ENCODE data around the gene CHST4. TPM values are rescaled to one million over a fixed set of nuclear protein-coding genes. Genes with fewer than 3 reads are reported as not detected.

CHST4 gene
- total RNA-seq (2014; rRNA removed; shearing (Covaris generic); ENCODE audit: low replicate concordance) = 0.22 TPM in 2 replicates

DNA sequence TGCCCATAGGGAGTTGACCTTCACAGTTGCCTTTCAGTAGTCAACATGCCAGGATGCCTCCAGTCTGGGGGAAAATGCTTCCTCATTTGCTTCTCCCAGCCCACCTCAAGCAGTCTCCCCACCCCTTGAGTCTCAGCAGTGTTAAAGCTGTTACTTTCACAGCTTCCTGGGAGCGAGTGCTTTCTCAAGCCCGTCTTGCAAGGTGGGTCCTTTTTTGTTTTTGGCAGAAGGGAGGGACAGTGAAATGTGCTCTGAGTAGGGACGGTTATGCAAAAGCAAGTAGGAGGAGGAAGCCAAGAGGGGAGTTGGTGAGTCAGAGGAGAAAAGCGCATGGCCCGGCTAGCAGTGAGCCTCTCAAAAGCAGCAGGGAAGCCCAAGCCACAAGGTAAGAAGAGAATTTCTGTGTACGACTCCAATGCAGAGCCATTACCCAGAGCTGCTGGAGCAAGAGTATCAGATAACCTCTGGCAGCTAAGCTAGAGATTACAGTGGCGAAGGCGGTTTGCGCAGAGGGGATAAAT lies at the start of gene CHST4:
Gene CHST4 (plus strand): TSS at position 316 of the 521 bp plus-strand sequence. CDS start 10,252 bp downstream, outside the sequence.
- no peak within 1 kb of the TSS for H3K27ac ChIP-seq (ENCODE audit: low read length)

DNA sequence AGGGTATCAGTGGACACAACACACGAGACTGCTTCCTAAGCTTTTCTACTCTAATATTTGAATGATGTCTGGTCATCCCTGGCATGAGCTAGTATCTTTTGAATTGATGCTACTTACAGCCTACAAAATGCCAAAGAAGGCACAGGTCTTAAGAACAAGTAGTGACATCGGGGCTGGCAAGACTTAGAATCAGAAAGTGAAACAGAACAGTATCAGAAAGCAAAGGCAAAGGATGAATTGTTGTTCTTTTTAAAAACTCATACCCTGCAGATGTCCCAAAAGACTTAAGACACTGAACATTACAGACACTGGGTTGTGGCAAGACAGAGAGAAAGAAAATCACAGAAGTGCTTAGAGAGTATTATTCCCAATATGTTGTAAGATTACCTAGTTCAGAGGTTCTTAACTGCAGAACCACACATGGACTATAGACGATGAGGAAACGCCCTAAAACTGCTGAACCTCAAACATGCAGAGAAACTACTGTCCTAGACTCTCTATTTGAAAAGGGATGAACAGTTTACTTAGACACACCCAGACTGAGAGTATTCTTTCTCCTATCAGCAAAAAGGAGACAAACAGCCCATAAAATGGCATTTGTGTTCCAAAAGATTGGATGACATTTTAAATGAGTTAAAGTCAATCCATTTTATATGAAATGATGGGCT lies 49.6 kb upstream of the CHST4 start:
- H3K9me3 ChIP-seq (ENCODE audit: low read length) = no peaks in the 10 kb centered on the region
- no peaks in the 10 kb centered on the region for H3K27me3 ChIP-seq (ENCODE audit: low read length)
- no peak overlapping the region for H3K9ac ChIP-seq (ENCODE audit: low read length)
- H3K27ac ChIP-seq (ENCODE audit: low read length) = no peak overlapping the region
- H3K4me1 ChIP-seq (ENCODE audit: low read length) = peaks cover 9% of the 10 kb centered on the region
- no peaks in the 10 kb centered on the region for H3K9me2 ChIP-seq (replicated peaks; ENCODE audit: insufficient read depth, low read length)
- H3K4me3 ChIP-seq (ENCODE audit: low read length) = no peak overlapping the region
- no peak for DNase-seq
- no peaks in the 10 kb centered on the region for H3K36me3 ChIP-seq (ENCODE audit: insufficient read depth, low read length)
- H3K79me2 ChIP-seq (ENCODE audit: low read length) = no peaks in the 10 kb centered on the region
- H3K4me2 ChIP-seq (ENCODE audit: low read depth, low read length, poor library complexity, severe bottlenecking) = no peak overlapping the region
- H4K20me1 ChIP-seq (ENCODE audit: insufficient read depth, low read depth, low read length) = no peaks in the 10 kb centered on the region
- H2AFZ ChIP-seq (ENCODE audit: low read length) = no peak overlapping the region

More for the DNA sequence above, at the start of gene CHST4:
- Histone ChIP-seq H3K9me2 (replicated peaks; ENCODE audit: insufficient read depth, low read length) (no peaks in the 10 kb centered on the region), H4K20me1 (ENCODE audit: insufficient read depth, low read depth, low read length) (no peaks in the 10 kb centered on the region), H3K27me3 (ENCODE audit: low read length) (no peaks in the 10 kb centered on the region), H2AFZ (ENCODE audit: low read length) (peak within 1 kb of the TSS; percentile 90), H3K36me3 (ENCODE audit: insufficient read depth, low read length) (no peaks in the 10 kb centered on the region), H3K4me1 (ENCODE audit: low read length) (peaks cover 11% of the 10 kb centered on the region), H3K9ac (ENCODE audit: low read length) (peak within 1 kb of the TSS; percentile 51), H3K4me2 (ENCODE audit: low read depth, low read length, poor library complexity, severe bottlenecking) (peak within 1 kb of the TSS; percentile 60), H3K4me3 (ENCODE audit: low read length) (peak within 1 kb of the TSS; percentile 46; the same call in 1 of the 2 replicates), H3K79me2 (ENCODE audit: low read length) (no peaks in the 10 kb centered on the region), H3K9me3 (ENCODE audit: low read length) (no peaks in the 10 kb centered on the region)
- DNase-seq = peak; percentile 62

GRCh38 chr16:71479420-71479819 lies 46.8 kb upstream of the CHST4 start:
- no peak overlapping the region for H3K9ac ChIP-seq (ENCODE audit: low read length)
- H4K20me1 ChIP-seq (ENCODE audit: insufficient read depth, low read depth, low read length) = no peaks in the 10 kb centered on the region
- H3K36me3 ChIP-seq (ENCODE audit: insufficient read depth, low read length) = no peaks in the 10 kb centered on the region
- DNase-seq = peak; percentile 55
- H2AFZ ChIP-seq (ENCODE audit: low read length) = no peak overlapping the region
- H3K27me3 ChIP-seq (ENCODE audit: low read length) = no peaks in the 10 kb centered on the region
- no peaks in the 10 kb centered on the region for H3K9me3 ChIP-seq (ENCODE audit: low read length)
- no peak overlapping the region for H3K4me3 ChIP-seq (ENCODE audit: low read length)
- no peaks in the 10 kb centered on the region for H3K9me2 ChIP-seq (replicated peaks; ENCODE audit: insufficient read depth, low read length)
- H3K4me2 ChIP-seq (ENCODE audit: low read depth, low read length, poor library complexity, severe bottlenecking) = no peak overlapping the region
- H3K4me1 ChIP-seq (ENCODE audit: low read length) = peaks cover 18% of the 10 kb centered on the region
- no peaks in the 10 kb centered on the region; the same call in 1 of the 2 replicates for H3K79me2 ChIP-seq (ENCODE audit: low read length)
- H3K27ac ChIP-seq (ENCODE audit: low read length) = no peak overlapping the region

- DNase-seq = no peak
- H3K27me3 ChIP-seq (ENCODE audit: low read length) = no peaks in the 10 kb centered on the region
- H3K27ac ChIP-seq (ENCODE audit: low read length) = no peak overlapping the region
- no peak overlapping the region for H3K9ac ChIP-seq (ENCODE audit: low read length)
- no peak overlapping the region for H2AFZ ChIP-seq (ENCODE audit: low read length)
- H3K4me2 ChIP-seq (ENCODE audit: low read depth, low read length, poor library complexity, severe bottlenecking) = no peak overlapping the region
- H3K4me1 ChIP-seq (ENCODE audit: low read length) = peaks cover 23% of the 10 kb centered on the region
- no peaks in the 10 kb centered on the region for H4K20me1 ChIP-seq (ENCODE audit: insufficient read depth, low read depth, low read length)
- no peaks in the 10 kb centered on the region for H3K36me3 ChIP-seq (ENCODE audit: insufficient read depth, low read length)
- no peaks in the 10 kb centered on the region for H3K9me3 ChIP-seq (ENCODE audit: low read length)
- no peaks in the 10 kb centered on the region for H3K9me2 ChIP-seq (replicated peaks; ENCODE audit: insufficient read depth, low read length)
- no peaks in the 10 kb centered on the region; the same call in 1 of the 2 replicates for H3K79me2 ChIP-seq (ENCODE audit: low read length)
- H3K4me3 ChIP-seq (ENCODE audit: low read length) = no peak overlapping the region
Measured at GRCh38 chr16:71480956-71481355, 45.3 kb upstream of the CHST4 start.

- no peak overlapping the region for H3K4me2 ChIP-seq (ENCODE audit: low read depth, low read length, poor library complexity, severe bottlenecking)
- no peaks in the 10 kb centered on the region for H3K36me3 ChIP-seq (ENCODE audit: insufficient read depth, low read length)
- H3K27ac ChIP-seq (ENCODE audit: low read length) = no peak overlapping the region
- no peaks in the 10 kb centered on the region; the same call in 1 of the 2 replicates for H3K79me2 ChIP-seq (ENCODE audit: low read length)
- no peaks in the 10 kb centered on the region for H3K27me3 ChIP-seq (ENCODE audit: low read length)
- no peaks in the 10 kb centered on the region for H4K20me1 ChIP-seq (ENCODE audit: insufficient read depth, low read depth, low read length)
- no peaks in the 10 kb centered on the region for H3K9me2 ChIP-seq (replicated peaks; ENCODE audit: insufficient read depth, low read length)
- H3K9me3 ChIP-seq (ENCODE audit: low read length) = no peaks in the 10 kb centered on the region
- no peak overlapping the region for H2AFZ ChIP-seq (ENCODE audit: low read length)
- H3K4me1 ChIP-seq (ENCODE audit: low read length) = peaks cover 23% of the 10 kb centered on the region
- H3K9ac ChIP-seq (ENCODE audit: low read length) = no peak overlapping the region
- no peak for DNase-seq
- H3K4me3 ChIP-seq (ENCODE audit: low read length) = no peak overlapping the region
Measured at GRCh38 chr16:71482569-71482968, 43.7 kb upstream of the CHST4 start.

DNA sequence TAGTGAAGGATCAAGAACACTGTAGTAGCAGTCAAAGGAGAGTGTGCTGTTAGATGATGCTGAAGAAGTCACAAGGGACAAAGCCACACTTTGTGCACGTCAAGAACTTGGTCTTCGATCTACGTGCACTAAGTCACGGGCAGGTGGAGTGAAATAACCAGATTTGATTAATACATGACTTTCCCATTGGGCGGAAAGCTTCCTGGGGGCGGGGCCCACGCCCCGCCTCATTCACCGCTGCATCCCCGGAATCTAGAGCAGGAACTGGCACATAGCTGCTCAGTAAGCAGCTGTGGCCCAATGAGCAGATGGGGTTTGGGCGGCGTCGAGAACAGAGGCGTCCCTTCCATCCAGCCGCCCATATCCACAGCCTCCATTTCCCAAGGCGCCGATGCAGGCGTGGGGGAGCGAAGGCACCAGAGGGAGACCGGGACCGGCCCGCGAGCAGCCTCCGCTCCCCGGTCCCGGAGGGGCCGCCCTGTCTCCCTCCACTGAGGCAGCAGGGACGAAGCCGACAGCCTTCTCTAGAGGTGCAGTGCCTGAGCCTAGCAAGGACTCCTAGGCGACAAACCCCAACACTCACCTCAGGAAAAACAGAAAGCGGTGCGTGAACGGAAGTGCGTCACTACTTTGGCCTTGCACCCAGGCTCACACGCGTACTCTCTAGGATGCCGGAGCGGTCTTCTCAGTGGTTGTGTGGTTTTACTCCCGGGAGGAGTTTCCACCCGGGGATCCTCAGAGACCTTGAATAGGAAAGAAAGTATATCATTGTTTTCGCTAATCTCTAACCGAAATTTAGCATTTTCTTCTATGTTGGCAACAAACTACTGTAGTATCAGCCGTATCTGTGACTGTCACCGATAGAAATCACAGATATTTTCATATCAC lies 42.0 kb upstream of the CHST4 start:
- H3K9ac ChIP-seq (ENCODE audit: low read length) = peak overlapping the region; percentile 85
- no peaks in the 10 kb centered on the region for H3K9me2 ChIP-seq (replicated peaks; ENCODE audit: insufficient read depth, low read length)
- peak overlapping the region; percentile 85 for H3K27ac ChIP-seq (ENCODE audit: low read length)
- no peaks in the 10 kb centered on the region for H3K36me3 ChIP-seq (ENCODE audit: insufficient read depth, low read length)
- H3K4me1 ChIP-seq (ENCODE audit: low read length) = peaks cover 23% of the 10 kb centered on the region
- no peaks in the 10 kb centered on the region for H4K20me1 ChIP-seq (ENCODE audit: insufficient read depth, low read depth, low read length)
- H3K9me3 ChIP-seq (ENCODE audit: low read length) = no peaks in the 10 kb centered on the region
- peak; percentile 95 for DNase-seq
- H3K79me2 ChIP-seq (ENCODE audit: low read length) = no peaks in the 10 kb centered on the region; the same call in 1 of the 2 replicates
- H2AFZ ChIP-seq (ENCODE audit: low read length) = peak overlapping the region; percentile 91
- no peaks in the 10 kb centered on the region for H3K27me3 ChIP-seq (ENCODE audit: low read length)
- H3K4me2 ChIP-seq (ENCODE audit: low read depth, low read length, poor library complexity, severe bottlenecking) = peak overlapping the region; percentile 81
- H3K4me3 ChIP-seq (ENCODE audit: low read length) = peak overlapping the region; percentile 89

DNA sequence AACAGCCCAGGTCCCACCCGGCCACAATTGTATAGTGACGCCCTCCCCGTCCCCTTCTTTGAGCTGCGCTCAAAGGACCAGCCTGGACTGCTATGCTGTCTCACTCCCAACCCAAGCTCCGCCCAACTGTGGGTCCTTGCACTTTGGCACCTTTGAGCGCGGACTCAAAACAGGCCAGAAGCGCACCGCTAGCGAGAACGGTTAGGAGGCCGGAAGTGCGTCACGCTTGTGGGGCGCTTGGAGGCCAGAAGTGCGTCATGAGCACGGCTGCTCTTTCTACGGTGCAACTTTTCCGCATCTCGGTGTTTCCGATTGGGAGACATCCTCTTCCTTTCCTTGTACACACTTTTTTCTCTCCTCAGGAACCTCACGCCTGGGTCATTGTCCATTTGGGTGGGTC lies 37.1 kb upstream of the CHST4 start, which contains the start of gene ZNF19:
Gene ZNF19 (minus strand): TSS at position 203 of the 400 bp plus-strand sequence. CDS start 7,210 bp downstream, outside the sequence.
- H3K9ac ChIP-seq (ENCODE audit: low read length) = no peak within 1 kb of the TSS
- no peak within 1 kb of the TSS for H2AFZ ChIP-seq (ENCODE audit: low read length)
- H3K27me3 ChIP-seq (ENCODE audit: low read length) = no peaks in the 10 kb centered on the region
- DNase-seq = no peak
- H3K9me3 ChIP-seq (ENCODE audit: low read length) = no peaks in the 10 kb centered on the region
- H3K27ac ChIP-seq (ENCODE audit: low read length) = no peak within 1 kb of the TSS
- H4K20me1 ChIP-seq (ENCODE audit: insufficient read depth, low read depth, low read length) = no peaks in the 10 kb centered on the region
- no peak within 1 kb of the TSS for H3K4me3 ChIP-seq (ENCODE audit: low read length)
- no peaks in the 10 kb centered on the region for H3K9me2 ChIP-seq (replicated peaks; ENCODE audit: insufficient read depth, low read length)
- no peaks in the 10 kb centered on the region for H3K36me3 ChIP-seq (ENCODE audit: insufficient read depth, low read length)
- H3K4me2 ChIP-seq (ENCODE audit: low read depth, low read length, poor library complexity, severe bottlenecking) = no peak within 1 kb of the TSS
- H3K4me1 ChIP-seq (ENCODE audit: low read length) = peaks cover 4% of the 10 kb centered on the region
- no peaks in the 10 kb centered on the region for H3K79me2 ChIP-seq (ENCODE audit: low read length)

DNA sequence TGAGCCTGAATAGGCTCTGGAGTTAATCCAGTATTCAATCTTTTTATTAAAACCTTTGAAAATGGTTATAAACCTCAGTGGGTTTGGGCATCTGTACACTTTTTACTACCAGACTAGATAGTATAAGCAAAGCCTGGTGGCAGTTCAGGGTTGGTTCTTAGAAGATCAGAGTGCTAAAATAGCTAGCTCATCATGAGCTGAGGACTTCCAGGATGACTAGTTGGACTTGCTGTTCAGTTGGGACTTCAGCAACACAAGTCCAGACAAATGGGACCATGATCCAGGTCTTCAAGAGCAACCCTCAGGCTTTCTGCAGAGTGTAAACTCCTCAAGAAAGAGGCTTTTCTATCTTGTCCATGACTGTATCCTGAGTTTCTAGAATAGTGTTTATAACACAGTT lies 35.9 kb upstream of the CHST4 start:
- H3K27me3 ChIP-seq (ENCODE audit: low read length) = no peaks in the 10 kb centered on the region
- H3K4me2 ChIP-seq (ENCODE audit: low read depth, low read length, poor library complexity, severe bottlenecking) = no peak overlapping the region
- no peak overlapping the region for H3K27ac ChIP-seq (ENCODE audit: low read length)
- no peaks in the 10 kb centered on the region for H4K20me1 ChIP-seq (ENCODE audit: insufficient read depth, low read depth, low read length)
- H3K4me1 ChIP-seq (ENCODE audit: low read length) = no peaks in the 10 kb centered on the region
- H3K79me2 ChIP-seq (ENCODE audit: low read length) = no peaks in the 10 kb centered on the region
- H3K4me3 ChIP-seq (ENCODE audit: low read length) = no peak overlapping the region
- no peak for DNase-seq
- H3K36me3 ChIP-seq (ENCODE audit: insufficient read depth, low read length) = no peaks in the 10 kb centered on the region
- H3K9ac ChIP-seq (ENCODE audit: low read length) = no peak overlapping the region
- no peaks in the 10 kb centered on the region for H3K9me3 ChIP-seq (ENCODE audit: low read length)
- H2AFZ ChIP-seq (ENCODE audit: low read length) = no peak overlapping the region
- H3K9me2 ChIP-seq (replicated peaks; ENCODE audit: insufficient read depth, low read length) = no peaks in the 10 kb centered on the region

Measured in Karpas-422 (cell line).